ENCODE measurements around the gene EXOSC5. TPM values are rescaled to one million over a fixed set of nuclear protein-coding genes. Genes with fewer than 3 reads are reported as not detected.

The EXOSC5 gene
- total RNA-seq, 2 donors from 2014 or later, result 15.7 to 23.6 TPM

DNA sequence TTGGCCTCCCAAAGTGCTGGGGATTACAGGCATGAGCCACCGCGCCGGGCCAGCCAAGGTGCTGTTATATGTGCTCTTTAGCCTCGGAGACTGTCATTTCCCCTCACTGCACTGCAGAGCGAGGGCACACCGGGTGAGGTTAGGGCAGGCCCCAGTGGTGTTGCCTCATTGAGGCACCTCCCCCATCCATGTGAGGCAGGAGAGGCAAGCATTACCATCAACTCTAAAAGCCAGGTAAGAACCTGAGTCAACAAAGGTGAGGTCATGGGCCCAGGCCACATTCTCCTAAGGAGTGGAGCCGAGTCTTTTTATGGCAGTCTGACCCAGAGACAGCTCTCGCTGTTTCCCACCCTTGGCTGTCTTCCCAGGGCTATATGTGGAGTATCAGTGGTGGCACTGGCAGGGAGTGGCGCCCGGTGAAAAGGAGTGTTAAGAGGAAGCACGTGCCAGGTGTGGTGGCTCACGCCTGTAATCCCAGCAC, 19.1 kb upstream of the EXOSC5 start:
- Histone ChIP-seq H3K27ac (ENCODE audit: low read depth, low read length) (no peak overlapping the region), H3K9me3 (ENCODE audit: control insufficient read depth, low read length) (no peaks in the 10 kb centered on the region), H3K36me3 (ENCODE audit: control insufficient read depth, insufficient read depth, low read length) (peaks cover 6% of the 10 kb centered on the region), H3K9ac (ENCODE audit: extremely low read depth, low read length, poor library complexity, severe bottlenecking) (no peak overlapping the region), H3K27me3 (ENCODE audit: control insufficient read depth, insufficient read depth, low read length, poor library complexity, severe bottlenecking) (no peaks in the 10 kb centered on the region), H3K4me1 (ENCODE audit: control insufficient read depth, insufficient read depth, low read length) (no peaks in the 10 kb centered on the region), H3K4me3 (ENCODE audit: low read length) (no peak overlapping the region)
- no peaks in the 10 kb centered on the region for H3K9me3 Mint-ChIP-seq
- H3K27ac Mint-ChIP-seq, result peak overlapping the region; percentile 85
- no peak for DNase-seq
- H3K4me3 Mint-ChIP-seq, result no peak overlapping the region
- H3K4me1 Mint-ChIP-seq, result no peaks in the 10 kb centered on the region
- H3K36me3 Mint-ChIP-seq (ENCODE audit: low read depth), result peaks cover 47% of the 10 kb centered on the region
- H3K27me3 Mint-ChIP-seq (ENCODE audit: insufficient read depth), result no peaks in the 10 kb centered on the region
- WGBS, 2 experiments (ENCODE audit: insufficient coverage in 1 of 2, insufficient read length in 1 of 2), result 89 to 94% methylated on average over 12 of the region's 12 CpGs
- TF ChIP-seq, protein P1, sequence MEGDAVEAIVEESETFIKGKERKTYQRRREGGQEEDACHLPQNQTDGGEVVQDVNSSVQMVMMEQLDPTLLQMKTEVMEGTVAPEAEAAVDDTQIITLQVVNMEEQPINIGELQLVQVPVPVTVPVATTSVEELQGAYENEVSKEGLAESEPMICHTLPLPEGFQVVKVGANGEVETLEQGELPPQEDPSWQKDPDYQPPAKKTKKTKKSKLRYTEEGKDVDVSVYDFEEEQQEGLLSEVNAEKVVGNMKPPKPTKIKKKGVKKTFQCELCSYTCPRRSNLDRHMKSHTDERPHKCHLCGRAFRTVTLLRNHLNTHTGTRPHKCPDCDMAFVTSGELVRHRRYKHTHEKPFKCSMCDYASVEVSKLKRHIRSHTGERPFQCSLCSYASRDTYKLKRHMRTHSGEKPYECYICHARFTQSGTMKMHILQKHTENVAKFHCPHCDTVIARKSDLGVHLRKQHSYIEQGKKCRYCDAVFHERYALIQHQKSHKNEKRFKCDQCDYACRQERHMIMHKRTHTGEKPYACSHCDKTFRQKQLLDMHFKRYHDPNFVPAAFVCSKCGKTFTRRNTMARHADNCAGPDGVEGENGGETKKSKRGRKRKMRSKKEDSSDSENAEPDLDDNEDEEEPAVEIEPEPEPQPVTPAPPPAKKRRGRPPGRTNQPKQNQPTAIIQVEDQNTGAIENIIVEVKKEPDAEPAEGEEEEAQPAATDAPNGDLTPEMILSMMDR (conservative IDR thresholded peaks at IDR 0.05), result no peak

DNA sequence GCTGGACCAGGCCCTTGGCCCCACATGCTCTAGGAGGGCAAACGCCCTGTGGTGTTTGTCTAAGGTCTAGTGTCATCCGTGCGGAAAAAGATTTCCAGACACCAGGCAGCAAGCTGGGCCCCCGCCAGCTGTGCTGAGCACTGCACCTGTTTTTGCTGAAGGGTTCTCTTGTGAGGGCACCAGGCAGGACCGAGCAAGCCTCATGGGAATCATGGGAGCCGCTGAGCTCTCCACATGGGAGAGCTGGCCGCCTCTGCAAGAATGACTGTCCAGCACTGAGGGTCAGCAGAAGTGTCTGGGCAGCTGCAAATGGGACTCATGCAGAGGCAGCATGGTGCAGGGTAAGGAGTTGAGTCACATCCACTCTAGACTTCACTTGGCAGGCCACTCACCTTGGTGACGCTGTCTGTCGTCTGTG, 18.0 kb upstream of the EXOSC5 start:
- Histone ChIP-seq H3K27ac (ENCODE audit: low read depth, low read length) (no peak overlapping the region), H3K9me3 (ENCODE audit: control insufficient read depth, low read length) (no peaks in the 10 kb centered on the region), H3K27me3 (ENCODE audit: control insufficient read depth, insufficient read depth, low read length, poor library complexity, severe bottlenecking) (no peaks in the 10 kb centered on the region), H3K36me3 (ENCODE audit: control insufficient read depth, insufficient read depth, low read length) (peaks cover 6% of the 10 kb centered on the region), H3K4me3 (ENCODE audit: low read length) (no peak overlapping the region), H3K9ac (ENCODE audit: extremely low read depth, low read length, poor library complexity, severe bottlenecking) (no peak overlapping the region), H3K4me1 (ENCODE audit: control insufficient read depth, insufficient read depth, low read length) (no peaks in the 10 kb centered on the region)
- Mint-ChIP-seq H3K27ac (no peak overlapping the region), H3K4me1 (no peaks in the 10 kb centered on the region), H3K9me3 (no peaks in the 10 kb centered on the region), H3K36me3 (ENCODE audit: low read depth) (peaks cover 47% of the 10 kb centered on the region), H3K27me3 (ENCODE audit: insufficient read depth) (no peaks in the 10 kb centered on the region), H3K4me3 (no peak overlapping the region)
- TF ChIP-seq, protein P1 (conservative IDR thresholded peaks at IDR 0.05), result no peak
- 98% methylated on average over 9 of the region's 9 CpGs for WGBS, 2 experiments (ENCODE audit: insufficient coverage in 1 of 2, insufficient read length in 1 of 2)
- DNase-seq, result no peak

DNA sequence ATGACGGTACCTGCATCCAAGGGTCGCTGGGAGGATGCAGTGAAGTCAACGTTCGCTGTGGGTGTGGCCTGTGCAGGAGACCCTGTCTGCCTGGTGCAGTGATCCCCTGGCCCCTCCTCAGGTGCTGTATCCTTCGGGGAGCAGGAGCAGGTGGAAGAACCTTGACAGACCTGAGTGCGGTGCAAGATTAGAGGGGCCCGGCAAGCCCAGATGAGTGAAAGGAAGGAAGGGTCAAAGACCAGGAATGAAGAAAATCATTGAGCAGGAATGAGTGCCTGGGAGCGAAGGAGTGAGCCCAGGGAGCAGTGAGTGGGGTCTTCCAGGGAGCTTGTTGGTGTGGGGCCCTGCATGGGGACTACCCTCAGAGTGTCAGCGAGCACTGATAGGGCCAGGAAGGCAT, 17.3 kb upstream of the EXOSC5 start:
- Mint-ChIP-seq H3K4me3 (no peak overlapping the region), H3K36me3 (ENCODE audit: low read depth) (peaks cover 45% of the 10 kb centered on the region), H3K27me3 (ENCODE audit: insufficient read depth) (no peaks in the 10 kb centered on the region), H3K4me1 (peaks cover 1% of the 10 kb centered on the region), H3K9me3 (no peaks in the 10 kb centered on the region), H3K27ac (no peak overlapping the region)
- H3K4me3 ChIP-seq (ENCODE audit: low read length), result no peak overlapping the region
- no peak overlapping the region for H3K27ac ChIP-seq (ENCODE audit: low read depth, low read length)
- H3K4me1 ChIP-seq (ENCODE audit: control insufficient read depth, insufficient read depth, low read length), result no peaks in the 10 kb centered on the region
- H3K9me3 ChIP-seq (ENCODE audit: control insufficient read depth, low read length), result no peaks in the 10 kb centered on the region
- TF ChIP-seq, protein P1 (conservative IDR thresholded peaks at IDR 0.05), result no peak
- no peaks in the 10 kb centered on the region for H3K27me3 ChIP-seq (ENCODE audit: control insufficient read depth, insufficient read depth, low read length, poor library complexity, severe bottlenecking)
- H3K9ac ChIP-seq (ENCODE audit: extremely low read depth, low read length, poor library complexity, severe bottlenecking), result no peak overlapping the region
- H3K36me3 ChIP-seq (ENCODE audit: control insufficient read depth, insufficient read depth, low read length), result peaks cover 6% of the 10 kb centered on the region
- no peak for DNase-seq
- 94 to 95% methylated on average over 6 to 9 of the region's 9 CpGs for WGBS, 2 experiments (ENCODE audit: insufficient coverage in 1 of 2, insufficient read length in 1 of 2)
